NT2/D1 (cell line): ENCODE results near the gene MUC7.

Experiments used
- SUZ12 ChIP-seq: IDR thresholded peaks from 2 replicates; pipeline ENCODE4 v1.6.1; 2011; ENCODE audit not compliant: insufficient read length, insufficient read depth; ENCODE audit errors: extremely low read depth
- YY1 ChIP-seq: IDR thresholded peaks from 2 replicates; pipeline ENCODE4 v1.6.1; 2011; ENCODE audit not compliant: insufficient read length, insufficient read depth
- ZNF274 ChIP-seq: IDR thresholded peaks from 2 replicates; pipeline ENCODE4 v1.6.1; 2011; ENCODE audit warnings: mild to moderate bottlenecking, low read depth, low read length

DNA sequence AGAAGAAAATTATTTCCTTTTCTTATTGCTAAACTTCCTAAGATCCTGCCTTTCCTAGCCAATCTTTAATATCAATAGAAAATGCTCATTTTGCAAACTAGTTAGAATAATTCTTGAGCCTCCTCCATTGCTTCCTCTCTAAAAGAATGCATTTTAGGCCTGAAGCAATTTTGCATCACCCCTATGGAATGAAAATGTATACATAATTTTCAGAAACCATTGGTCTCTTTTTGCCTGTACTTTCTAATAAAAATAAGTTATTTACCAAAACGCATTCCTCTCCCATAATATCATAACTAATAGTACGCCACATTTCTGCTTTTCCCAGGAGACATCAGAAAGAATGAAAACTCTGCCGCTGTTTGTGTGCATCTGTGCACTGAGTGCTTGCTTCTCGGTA lies 1.7 kb downstream of the MUC7 start:
- TF ChIP-seq YY1 (no peak), ZNF274 (no peak), SUZ12 (no peak)
